K562 (cell line): ENCODE data around the gene KIAA0513. TPM values are rescaled to one million over a fixed set of nuclear protein-coding genes. Genes with fewer than 3 reads are reported as not detected.

ENCODE experiments used
- ASH1L ChIP-seq: fragments of 450-650 bp; IDR thresholded peaks from 2 replicates; pipeline ENCODE4 v1.6.1; 2018; ENCODE audit warnings: borderline replicate concordance, mild to moderate bottlenecking, low read depth; ENCODE audit not compliant: partially characterized antibody
- DACH1 ChIP-seq: fragments of 450-650 bp; IDR thresholded peaks from 2 replicates; pipeline ENCODE4 v1.6.1; 2018; ENCODE audit not compliant: partially characterized antibody
- KLF13 ChIP-seq: fragments of 450-650 bp; IDR thresholded peaks from 2 replicates; pipeline ENCODE4 v1.6.1; 2016; ENCODE audit warnings: missing genetic modification characterization, low read depth, mild to moderate bottlenecking, missing compliant biosample characterization, moderate library complexity, borderline replicate concordance
- NR2F6 ChIP-seq: fragments of 450-650 bp; formaldehyde crosslinking; IDR thresholded peaks from 2 replicates; pipeline ENCODE4 v1.4.0; 2020; ENCODE audit warnings: mild to moderate bottlenecking
- PHF20 ChIP-seq: fragments of 450-650 bp; IDR thresholded peaks from 2 replicates; pipeline ENCODE4 v1.6.1; 2018; ENCODE audit not compliant: partially characterized antibody
- RBFOX2 ChIP-seq: fragments of 200-400 bp; formaldehyde crosslinking; IDR thresholded peaks from 2 replicates; pipeline ENCODE4 v1.6.1; 2017; ENCODE audit warnings: low read depth, mild to moderate bottlenecking, low read length, moderate library complexity
- SAP30 ChIP-seq: fragments of 200-600 bp; sonication (generic); IDR thresholded peaks from 2 replicates; pipeline ENCODE4 v1.6.1; 2012; ENCODE audit warnings: borderline replicate concordance, low read depth, mild to moderate bottlenecking, moderate library complexity, low read length, control low read depth, inconsistent platforms; ENCODE audit not compliant: insufficient read depth, poor library complexity, severe bottlenecking
- SIX5 ChIP-seq, 2 experiments: IDR thresholded peaks; 2 replicates each; pipeline ENCODE4 v1.6.1; 2011; ENCODE audit warnings: low read length in 2 of 2, borderline replicate concordance in 1 of 2, low read depth in 1 of 2, mild to moderate bottlenecking in 1 of 2, moderate library complexity in 1 of 2; ENCODE audit not compliant: insufficient read depth in 1 of 2
- SUPT5H ChIP-seq: fragments of 450-650 bp; IDR thresholded peaks from 2 replicates; pipeline ENCODE4 v1.6.1; 2016
- TAF1 ChIP-seq: IDR thresholded peaks from 2 replicates; pipeline ENCODE4 v1.6.1; 2011; ENCODE audit warnings: mild to moderate bottlenecking, low read length, moderate library complexity; ENCODE audit not compliant: insufficient read depth, control insufficient read depth, severe bottlenecking; ENCODE audit errors: extremely low read depth
- TCF7L2 ChIP-seq: fragments of 150-350 bp; IDR thresholded peaks from 2 replicates; pipeline ENCODE4 v1.6.1; 2016; ENCODE audit warnings: low read depth, mild to moderate bottlenecking, low read length, moderate library complexity
- ZNF311 ChIP-seq: fragments of 250-450 bp; sonication (Bioruptor Pico); IDR thresholded peaks from 2 replicates; pipeline ENCODE4 v1.4.0; 2020; ENCODE audit warnings: mild to moderate bottlenecking, moderate library complexity
- polyA plus RNA-seq, 8 experiments: library from polyadenylated mRNA; depleted of rRNA in 4 of 8; stranded (reverse) in 5 of 8; unstranded in 3 of 8; fragments of >200 nt; fragmentation: Nextera tagmentation in 2 of 8; fragmentation: Illumina TruSeq in 1 of 8; extraction: Ambion mirVana in 2 of 8; extraction: Trizol in 1 of 8; gene quantifications; 2 replicates each; pipeline versions ENCODE4 v1.2.1 to v1.2.3, GENCODE V29; 2011 to 2014; ENCODE audit warnings: inconsistent platforms in 1 of 8, missing spikeins in 1 of 8
- total RNA-seq, 7 experiments: library from RNA; depleted of rRNA in 6 of 7; stranded (reverse); fragments of >200 nt in 6 of 7; fragmentation: Illumina TruSeq in 2 of 7; extraction: Trizol in 2 of 7; gene quantifications; 2 replicates each; pipeline versions ENCODE4 v1.2.1 to v1.2.3, GENCODE V29; 2011 to 2021; ENCODE audit warnings: low replicate concordance in 1 of 7
- TF ChIP-seq, protein P1 (sequence below): sonication (generic); formaldehyde crosslinking; IDR thresholded peaks from 2 replicates; pipeline ENCODE4 v1.8.0; 2022; ENCODE audit warnings: mild to moderate bottlenecking, missing genetic modification reagents
- TF ChIP-seq, protein P2 (sequence below): sonication (generic); formaldehyde crosslinking; IDR thresholded peaks from 2 replicates; pipeline ENCODE4 v1.8.1; 2023; ENCODE audit warnings: mild to moderate bottlenecking, missing genetic modification reagents
- TF ChIP-seq, protein P3 (sequence below): fragments of 250-450 bp; sonication (Bioruptor Pico); IDR thresholded peaks from 2 replicates; pipeline ENCODE4 v1.8.0; 2021; ENCODE audit warnings: moderate library complexity, mild to moderate bottlenecking, inconsistent platforms
- TF ChIP-seq, protein P4 (sequence below): fragments of 450-650 bp; IDR thresholded peaks from 2 replicates; pipeline ENCODE4 v1.6.1; 2018; ENCODE audit warnings: mild to moderate bottlenecking, low read depth; ENCODE audit not compliant: partially characterized antibody

Gene KIAA0513
- total and polyA plus RNA-seq, 9 of the 15 experiments (the other 6 are each of a cell fraction or from before 2014, with no cell fraction given): 0.18 to 13.7 (median 10.2) TPM

DNA sequence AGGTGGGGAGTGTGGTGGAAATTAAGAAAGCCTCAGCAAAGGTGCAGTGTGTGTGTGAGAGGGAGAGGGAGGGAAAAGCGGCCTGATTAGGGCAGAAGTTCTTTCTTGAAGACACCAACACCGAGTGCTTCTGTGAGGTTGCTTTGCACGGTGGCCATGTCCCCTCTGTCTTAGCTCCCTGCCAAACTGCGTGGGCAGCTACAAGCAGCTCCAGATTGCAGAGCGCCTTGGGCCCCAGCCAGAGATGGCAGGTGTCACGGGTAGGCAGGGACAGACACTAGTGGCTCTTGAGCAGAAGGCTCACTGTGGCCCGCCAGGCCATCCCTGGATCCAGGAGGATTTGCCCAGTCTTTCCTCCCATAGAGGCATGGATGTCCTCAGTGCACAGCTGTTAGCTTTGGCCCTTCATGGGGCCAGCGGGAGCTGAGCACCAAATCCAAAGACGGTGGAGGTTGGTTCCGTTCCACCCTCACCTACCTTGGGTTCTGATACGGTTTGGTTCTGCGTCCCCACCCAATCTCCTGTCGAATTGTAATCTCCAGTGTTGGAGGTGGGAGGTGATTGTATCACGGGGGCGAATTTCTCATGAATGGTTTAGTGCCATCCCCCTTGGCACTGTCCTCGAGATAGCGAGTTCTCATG lies 21.4 kb downstream of the KIAA0513 start (continued):
- TF ChIP-seq, protein P1, sequence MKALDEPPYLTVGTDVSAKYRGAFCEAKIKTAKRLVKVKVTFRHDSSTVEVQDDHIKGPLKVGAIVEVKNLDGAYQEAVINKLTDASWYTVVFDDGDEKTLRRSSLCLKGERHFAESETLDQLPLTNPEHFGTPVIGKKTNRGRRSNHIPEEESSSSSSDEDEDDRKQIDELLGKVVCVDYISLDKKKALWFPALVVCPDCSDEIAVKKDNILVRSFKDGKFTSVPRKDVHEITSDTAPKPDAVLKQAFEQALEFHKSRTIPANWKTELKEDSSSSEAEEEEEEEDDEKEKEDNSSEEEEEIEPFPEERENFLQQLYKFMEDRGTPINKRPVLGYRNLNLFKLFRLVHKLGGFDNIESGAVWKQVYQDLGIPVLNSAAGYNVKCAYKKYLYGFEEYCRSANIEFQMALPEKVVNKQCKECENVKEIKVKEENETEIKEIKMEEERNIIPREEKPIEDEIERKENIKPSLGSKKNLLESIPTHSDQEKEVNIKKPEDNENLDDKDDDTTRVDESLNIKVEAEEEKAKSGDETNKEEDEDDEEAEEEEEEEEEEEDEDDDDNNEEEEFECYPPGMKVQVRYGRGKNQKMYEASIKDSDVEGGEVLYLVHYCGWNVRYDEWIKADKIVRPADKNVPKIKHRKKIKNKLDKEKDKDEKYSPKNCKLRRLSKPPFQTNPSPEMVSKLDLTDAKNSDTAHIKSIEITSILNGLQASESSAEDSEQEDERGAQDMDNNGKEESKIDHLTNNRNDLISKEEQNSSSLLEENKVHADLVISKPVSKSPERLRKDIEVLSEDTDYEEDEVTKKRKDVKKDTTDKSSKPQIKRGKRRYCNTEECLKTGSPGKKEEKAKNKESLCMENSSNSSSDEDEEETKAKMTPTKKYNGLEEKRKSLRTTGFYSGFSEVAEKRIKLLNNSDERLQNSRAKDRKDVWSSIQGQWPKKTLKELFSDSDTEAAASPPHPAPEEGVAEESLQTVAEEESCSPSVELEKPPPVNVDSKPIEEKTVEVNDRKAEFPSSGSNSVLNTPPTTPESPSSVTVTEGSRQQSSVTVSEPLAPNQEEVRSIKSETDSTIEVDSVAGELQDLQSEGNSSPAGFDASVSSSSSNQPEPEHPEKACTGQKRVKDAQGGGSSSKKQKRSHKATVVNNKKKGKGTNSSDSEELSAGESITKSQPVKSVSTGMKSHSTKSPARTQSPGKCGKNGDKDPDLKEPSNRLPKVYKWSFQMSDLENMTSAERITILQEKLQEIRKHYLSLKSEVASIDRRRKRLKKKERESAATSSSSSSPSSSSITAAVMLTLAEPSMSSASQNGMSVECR (CRISPR knock-in tag): 0 out of 2 replicates have a peak, but pooled peaks have one; percentile 44
- no peak for TF ChIP-seq SIX5 (IDR thresholded peaks at IDR 0.05; ENCODE audit: borderline replicate concordance in 1 of 2, insufficient read depth in 1 of 2, low read depth in 1 of 2, low read length in 2 of 2)
- no peak for TF ChIP-seq RBFOX2
- no peak for TF ChIP-seq TAF1
- no peak for TF ChIP-seq ZNF311 (CRISPR knock-in tag)
- TF ChIP-seq PHF20: no peak
- TF ChIP-seq SAP30: no peak
- TF ChIP-seq, protein P2, sequence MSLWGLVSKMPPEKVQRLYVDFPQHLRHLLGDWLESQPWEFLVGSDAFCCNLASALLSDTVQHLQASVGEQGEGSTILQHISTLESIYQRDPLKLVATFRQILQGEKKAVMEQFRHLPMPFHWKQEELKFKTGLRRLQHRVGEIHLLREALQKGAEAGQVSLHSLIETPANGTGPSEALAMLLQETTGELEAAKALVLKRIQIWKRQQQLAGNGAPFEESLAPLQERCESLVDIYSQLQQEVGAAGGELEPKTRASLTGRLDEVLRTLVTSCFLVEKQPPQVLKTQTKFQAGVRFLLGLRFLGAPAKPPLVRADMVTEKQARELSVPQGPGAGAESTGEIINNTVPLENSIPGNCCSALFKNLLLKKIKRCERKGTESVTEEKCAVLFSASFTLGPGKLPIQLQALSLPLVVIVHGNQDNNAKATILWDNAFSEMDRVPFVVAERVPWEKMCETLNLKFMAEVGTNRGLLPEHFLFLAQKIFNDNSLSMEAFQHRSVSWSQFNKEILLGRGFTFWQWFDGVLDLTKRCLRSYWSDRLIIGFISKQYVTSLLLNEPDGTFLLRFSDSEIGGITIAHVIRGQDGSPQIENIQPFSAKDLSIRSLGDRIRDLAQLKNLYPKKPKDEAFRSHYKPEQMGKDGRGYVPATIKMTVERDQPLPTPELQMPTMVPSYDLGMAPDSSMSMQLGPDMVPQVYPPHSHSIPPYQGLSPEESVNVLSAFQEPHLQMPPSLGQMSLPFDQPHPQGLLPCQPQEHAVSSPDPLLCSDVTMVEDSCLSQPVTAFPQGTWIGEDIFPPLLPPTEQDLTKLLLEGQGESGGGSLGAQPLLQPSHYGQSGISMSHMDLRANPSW: 0 out of 2 replicates have a peak, but pooled peaks have one; percentile 1
- no peak for TF ChIP-seq TCF7L2
- TF ChIP-seq SUPT5H: no peak
- no peak for TF ChIP-seq DACH1
- TF ChIP-seq NR2F6 (CRISPR knock-in tag): no peak
- TF ChIP-seq KLF13 (tag): no peak
- TF ChIP-seq, protein P3, sequence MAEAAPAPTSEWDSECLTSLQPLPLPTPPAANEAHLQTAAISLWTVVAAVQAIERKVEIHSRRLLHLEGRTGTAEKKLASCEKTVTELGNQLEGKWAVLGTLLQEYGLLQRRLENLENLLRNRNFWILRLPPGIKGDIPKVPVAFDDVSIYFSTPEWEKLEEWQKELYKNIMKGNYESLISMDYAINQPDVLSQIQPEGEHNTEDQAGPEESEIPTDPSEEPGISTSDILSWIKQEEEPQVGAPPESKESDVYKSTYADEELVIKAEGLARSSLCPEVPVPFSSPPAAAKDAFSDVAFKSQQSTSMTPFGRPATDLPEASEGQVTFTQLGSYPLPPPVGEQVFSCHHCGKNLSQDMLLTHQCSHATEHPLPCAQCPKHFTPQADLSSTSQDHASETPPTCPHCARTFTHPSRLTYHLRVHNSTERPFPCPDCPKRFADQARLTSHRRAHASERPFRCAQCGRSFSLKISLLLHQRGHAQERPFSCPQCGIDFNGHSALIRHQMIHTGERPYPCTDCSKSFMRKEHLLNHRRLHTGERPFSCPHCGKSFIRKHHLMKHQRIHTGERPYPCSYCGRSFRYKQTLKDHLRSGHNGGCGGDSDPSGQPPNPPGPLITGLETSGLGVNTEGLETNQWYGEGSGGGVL (CRISPR knock-in tag): no peak
- no peak for TF ChIP-seq ASH1L
- TF ChIP-seq, protein P4, sequence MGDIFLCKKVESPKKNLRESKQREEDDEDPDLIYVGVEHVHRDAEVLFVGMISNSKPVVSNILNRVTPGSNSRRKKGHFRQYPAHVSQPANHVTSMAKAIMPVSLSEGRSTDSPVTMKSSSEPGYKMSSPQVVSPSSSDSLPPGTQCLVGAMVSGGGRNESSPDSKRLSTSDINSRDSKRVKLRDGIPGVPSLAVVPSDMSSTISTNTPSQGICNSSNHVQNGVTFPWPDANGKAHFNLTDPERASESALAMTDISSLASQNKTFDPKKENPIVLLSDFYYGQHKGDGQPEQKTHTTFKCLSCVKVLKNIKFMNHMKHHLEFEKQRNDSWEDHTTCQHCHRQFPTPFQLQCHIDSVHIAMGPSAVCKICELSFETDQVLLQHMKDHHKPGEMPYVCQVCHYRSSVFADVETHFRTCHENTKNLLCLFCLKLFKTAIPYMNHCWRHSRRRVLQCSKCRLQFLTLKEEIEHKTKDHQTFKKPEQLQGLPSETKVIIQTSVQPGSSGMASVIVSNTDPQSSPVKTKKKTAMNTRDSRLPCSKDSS: no peak
